GM12865 (cell line): Measurements from ENCODE around the gene KCNF1.
"Not testable (repeated sequence)": the region's sequence is repeated elsewhere in the genome, so short reads cannot be mapped to it uniquely, and the experiment has no call there.

Experiments
- DNase-seq: peaks from one replicate; pipeline ENCODE4 v3.0.0; 2010; ENCODE audit warnings: low read depth
- H3K4me3 ChIP-seq: 2 replicates; pipeline ENCODE4 v1.5.1; 2011; ENCODE audit warnings: mild to moderate bottlenecking, low read depth, low read length, control low read depth
- CTCF ChIP-seq: IDR thresholded peaks from 2 replicates; pipeline ENCODE4 v1.5.1; 2011; ENCODE audit warnings: low read length, control low read depth, low read depth, inconsistent platforms; ENCODE audit not compliant: insufficient read depth; ENCODE audit errors: missing control alignments

KCNF1 gene

GRCh38 chr2:10956006-10956790 lies 44.5 kb downstream of the KCNF1 start:
- no peak for DNase-seq
- H3K4me3 ChIP-seq: no peak overlapping the region
- no peak for TF ChIP-seq CTCF

GRCh38 chr2:10957391-10957790 lies 45.7 kb downstream of the KCNF1 start:
- no peak for TF ChIP-seq CTCF
- H3K4me3 ChIP-seq: no peak overlapping the region
- DNase-seq: no peak

- DNase-seq, H3K4me3 ChIP-seq: not testable (repeated sequence)
These were observed 46.7 kb downstream of the KCNF1 start for GRCh38 chr2:10958452-10958851.

GRCh38 chr2:10960606-10961489 lies 49.1 kb downstream of the KCNF1 start:
- H3K4me3 ChIP-seq: no peak overlapping the region
- no peak for DNase-seq
- no peak for TF ChIP-seq CTCF

GRCh38 chr2:10961490-10961875 lies 49.7 kb downstream of the KCNF1 start:
- no peak overlapping the region for H3K4me3 ChIP-seq
- no peak for DNase-seq
- TF ChIP-seq CTCF: no peak

- TF ChIP-seq CTCF: no peak
- no peak for DNase-seq
- H3K4me3 ChIP-seq: no peak overlapping the region
These were observed 50.3 kb downstream of the KCNF1 start for GRCh38 chr2:10962004-10962403.

GRCh38 chr2:10963155-10963554 lies 51.4 kb downstream of the KCNF1 start:
- H3K4me3 ChIP-seq: no peak overlapping the region

More at GRCh38 chr2:10963155-10963554, 51.4 kb downstream of the KCNF1 start:
- no peak for TF ChIP-seq CTCF
- DNase-seq: no peak
